Osteocyte (in vitro differentiated cells): Measurements from ENCODE around the gene TNFAIP8. TPM values are rescaled to one million over a fixed set of nuclear protein-coding genes. Genes with fewer than 3 reads are reported as not detected.
A peak's percentile ranks its signal among the peaks of the same experiment; 100 is the strongest.

Experiments used
- DNase-seq: peaks from one replicate; pipeline ENCODE4 v3.0.0; 2021; ENCODE audit warnings: mixed read lengths; ENCODE audit not compliant: unreplicated experiment; ENCODE audit errors: extremely low spot score
- H3K27ac Mint-ChIP-seq: one replicate; pipeline ENCODE4 v1.8.0; 2021; ENCODE audit warnings: mild to moderate bottlenecking, mixed read lengths; ENCODE audit not compliant: unreplicated experiment
- H3K27me3 Mint-ChIP-seq: one replicate; pipeline ENCODE4 v1.8.0; 2021; ENCODE audit warnings: mixed read lengths; ENCODE audit not compliant: unreplicated experiment
- H3K36me3 Mint-ChIP-seq: one replicate; pipeline ENCODE4 v1.8.0; 2021; ENCODE audit warnings: mixed read lengths; ENCODE audit not compliant: unreplicated experiment
- H3K4me1 Mint-ChIP-seq: one replicate; pipeline ENCODE4 v1.8.0; 2021; ENCODE audit warnings: mixed read lengths; ENCODE audit not compliant: unreplicated experiment
- H3K4me3 Mint-ChIP-seq: one replicate; pipeline ENCODE4 v1.8.0; 2021; ENCODE audit warnings: mild to moderate bottlenecking, moderate library complexity, mixed read lengths; ENCODE audit not compliant: unreplicated experiment
- H3K9me3 Mint-ChIP-seq: one replicate; pipeline ENCODE4 v1.8.0; 2021; ENCODE audit warnings: mixed read lengths; ENCODE audit not compliant: unreplicated experiment
- long read RNA-seq: library from polyadenylated mRNA; unstranded; transcript quantifications from one replicate; pipeline ENCODE4 v2.0.0, GENCODE V29; 2021
- total RNA-seq: library from RNA; stranded (reverse); gene quantifications from 2 replicates; pipeline ENCODE4 v1.2.1, GENCODE V29; 2021
- TF ChIP-seq, protein P1 (sequence below): fragments of 200-600 bp; sonication (generic); IDR thresholded peaks from 2 replicates; pipeline ENCODE4 v1.5.0; 2021; ENCODE audit warnings: antibody characterized with exemption, mild to moderate bottlenecking, moderate library complexity

Gene TNFAIP8
- total RNA-seq, result 13.3 and 14.0 TPM in 2 replicates
- long read RNA-seq, full-length matches to known transcripts, result 141 of 148 reads
- long read RNA-seq, partial matches to known transcripts, result 3 of 148 reads
- long read RNA-seq, other reads (novel, unspliced or antisense), result 4 of 148 reads

DNA sequence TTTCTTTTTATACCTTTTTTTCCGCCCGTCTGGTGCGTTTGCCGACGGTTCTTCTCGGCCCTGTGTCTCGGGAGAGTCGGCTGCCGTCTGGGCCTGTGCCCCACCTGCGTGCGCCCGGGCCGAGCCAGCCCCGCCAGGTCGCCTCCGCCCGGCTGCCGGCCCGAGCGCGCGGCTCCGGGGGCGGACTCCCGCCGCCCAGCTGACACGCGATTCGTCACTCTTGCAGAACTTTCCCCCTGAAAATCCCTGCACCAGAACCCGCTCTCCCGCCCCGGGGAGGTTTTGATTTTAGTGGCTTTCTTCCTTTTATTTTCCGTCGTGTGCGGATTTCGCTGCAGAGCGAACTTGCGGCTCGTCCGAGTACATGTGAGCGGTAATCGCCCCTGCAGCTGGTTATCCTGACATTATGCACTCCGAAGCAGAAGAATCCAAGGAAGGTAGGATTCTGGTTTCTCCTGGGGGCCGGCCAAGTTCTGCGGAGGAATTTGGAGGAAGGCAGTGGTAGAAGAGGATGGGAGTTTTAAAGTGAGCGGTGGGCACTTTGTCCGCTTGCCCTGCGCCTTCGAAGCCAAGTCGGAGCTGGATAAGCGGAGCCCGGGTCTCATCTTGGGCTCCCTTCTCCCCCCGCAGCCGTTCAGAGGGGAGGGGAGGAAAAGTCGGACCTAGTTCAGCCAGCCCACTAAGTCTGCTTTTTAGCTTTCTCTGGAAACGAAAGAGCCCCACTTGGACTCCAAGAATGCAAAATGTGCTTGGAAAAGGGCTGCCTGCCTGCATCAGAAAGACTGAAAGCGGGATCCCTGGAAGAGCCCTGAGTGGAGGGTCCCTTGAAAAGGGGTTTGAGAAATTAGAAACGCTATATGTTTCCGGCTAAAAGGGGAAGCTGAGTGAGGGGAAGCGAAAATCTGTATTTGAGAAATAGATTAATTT is at the start of gene TNFAIP8:
TSS of gene TNFAIP8 (plus strand) at position 335 of the 927 bp plus-strand sequence. CDS start at position 407, 72 bp downstream.
- TF ChIP-seq, protein P1, sequence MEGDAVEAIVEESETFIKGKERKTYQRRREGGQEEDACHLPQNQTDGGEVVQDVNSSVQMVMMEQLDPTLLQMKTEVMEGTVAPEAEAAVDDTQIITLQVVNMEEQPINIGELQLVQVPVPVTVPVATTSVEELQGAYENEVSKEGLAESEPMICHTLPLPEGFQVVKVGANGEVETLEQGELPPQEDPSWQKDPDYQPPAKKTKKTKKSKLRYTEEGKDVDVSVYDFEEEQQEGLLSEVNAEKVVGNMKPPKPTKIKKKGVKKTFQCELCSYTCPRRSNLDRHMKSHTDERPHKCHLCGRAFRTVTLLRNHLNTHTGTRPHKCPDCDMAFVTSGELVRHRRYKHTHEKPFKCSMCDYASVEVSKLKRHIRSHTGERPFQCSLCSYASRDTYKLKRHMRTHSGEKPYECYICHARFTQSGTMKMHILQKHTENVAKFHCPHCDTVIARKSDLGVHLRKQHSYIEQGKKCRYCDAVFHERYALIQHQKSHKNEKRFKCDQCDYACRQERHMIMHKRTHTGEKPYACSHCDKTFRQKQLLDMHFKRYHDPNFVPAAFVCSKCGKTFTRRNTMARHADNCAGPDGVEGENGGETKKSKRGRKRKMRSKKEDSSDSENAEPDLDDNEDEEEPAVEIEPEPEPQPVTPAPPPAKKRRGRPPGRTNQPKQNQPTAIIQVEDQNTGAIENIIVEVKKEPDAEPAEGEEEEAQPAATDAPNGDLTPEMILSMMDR, result no peak
- Mint-ChIP-seq H3K27ac (peak within 1 kb of the TSS; percentile 94), H3K9me3 (no peaks in the 10 kb centered on the region), H3K4me3 (peak within 1 kb of the TSS; percentile 99), H3K36me3 (no peaks in the 10 kb centered on the region), H3K4me1 (peaks cover 50% of the 10 kb centered on the region), H3K27me3 (no peaks in the 10 kb centered on the region)
- DNase-seq, result no peak

DNA sequence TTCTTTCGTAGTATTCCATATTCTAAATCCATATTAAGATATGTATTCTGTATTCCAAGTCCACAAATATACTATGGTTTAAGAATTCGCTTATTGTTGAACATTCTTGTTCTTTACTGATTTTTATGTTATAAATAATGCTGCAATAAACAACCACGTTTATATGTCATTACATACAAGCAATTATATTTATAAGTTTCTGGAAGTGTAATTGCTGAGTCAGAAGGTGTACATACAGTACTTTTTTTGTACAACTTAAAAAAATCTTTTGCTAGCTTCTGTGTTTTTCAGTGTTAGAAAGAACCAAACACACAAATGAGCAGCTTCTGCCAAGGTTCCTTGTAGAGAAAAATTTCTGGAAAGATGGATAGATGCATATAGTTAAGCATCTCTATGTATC is 48.6 kb upstream of the TNFAIP8 start:
- Mint-ChIP-seq H3K4me3 (no peak overlapping the region), H3K27me3 (no peaks in the 10 kb centered on the region), H3K36me3 (peaks cover 3% of the 10 kb centered on the region), H3K9me3 (no peaks in the 10 kb centered on the region), H3K4me1 (peaks cover 37% of the 10 kb centered on the region), H3K27ac (no peak overlapping the region)
- no peak for DNase-seq
- TF ChIP-seq, protein P1, result no peak

DNA sequence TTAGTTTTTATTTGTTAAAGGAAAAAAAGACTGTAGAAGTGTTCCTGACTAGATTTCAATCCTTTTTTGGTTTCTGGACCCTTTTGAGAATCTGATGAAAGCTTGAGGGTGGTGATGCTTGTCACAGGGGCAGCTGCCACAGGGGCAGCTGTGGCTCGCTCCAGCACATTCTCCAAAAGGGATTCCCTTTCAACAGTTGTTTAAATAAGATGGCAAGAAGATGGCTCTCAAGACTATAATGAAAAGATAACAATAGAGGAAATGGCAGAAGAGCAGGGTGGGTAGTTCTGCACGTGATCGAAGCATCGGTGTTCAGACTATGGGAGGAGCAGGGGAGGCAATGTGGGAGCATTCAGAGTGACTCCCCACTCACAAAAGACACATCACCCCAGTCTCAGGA is 46.5 kb upstream of the TNFAIP8 start:
- no peaks in the 10 kb centered on the region for H3K9me3 Mint-ChIP-seq
- peaks cover 16% of the 10 kb centered on the region for H3K4me1 Mint-ChIP-seq
- H3K27me3 Mint-ChIP-seq, result no peaks in the 10 kb centered on the region
- no peak overlapping the region for H3K4me3 Mint-ChIP-seq
- DNase-seq, result no peak
- H3K36me3 Mint-ChIP-seq, result peaks cover 3% of the 10 kb centered on the region
- TF ChIP-seq, protein P1, result no peak
- H3K27ac Mint-ChIP-seq, result no peak overlapping the region

DNA sequence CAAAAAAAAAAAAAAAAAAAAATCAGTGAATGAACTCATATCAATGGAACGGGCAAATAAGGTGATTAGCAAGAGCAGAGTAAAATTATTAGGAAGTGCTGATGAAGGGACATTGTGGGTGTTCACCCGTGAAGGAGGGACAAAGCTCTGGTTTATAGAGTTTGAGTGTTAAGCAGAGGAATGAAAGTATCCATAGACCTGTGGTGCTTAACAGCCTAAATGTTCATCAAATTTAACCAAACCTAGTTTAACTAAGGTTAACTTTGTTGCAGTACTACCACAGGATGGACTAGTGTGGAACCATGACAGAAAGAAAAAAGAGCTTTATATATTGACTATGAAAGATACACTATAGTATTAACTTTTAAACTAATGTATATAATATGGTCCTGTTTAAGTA is 44.1 kb upstream of the TNFAIP8 start:
- Mint-ChIP-seq H3K36me3 (peaks cover 3% of the 10 kb centered on the region), H3K4me1 (peaks cover 14% of the 10 kb centered on the region), H3K27me3 (no peaks in the 10 kb centered on the region), H3K4me3 (no peak overlapping the region), H3K27ac (no peak overlapping the region), H3K9me3 (no peaks in the 10 kb centered on the region)
- TF ChIP-seq, protein P1, result no peak
- DNase-seq, result no peak

DNA sequence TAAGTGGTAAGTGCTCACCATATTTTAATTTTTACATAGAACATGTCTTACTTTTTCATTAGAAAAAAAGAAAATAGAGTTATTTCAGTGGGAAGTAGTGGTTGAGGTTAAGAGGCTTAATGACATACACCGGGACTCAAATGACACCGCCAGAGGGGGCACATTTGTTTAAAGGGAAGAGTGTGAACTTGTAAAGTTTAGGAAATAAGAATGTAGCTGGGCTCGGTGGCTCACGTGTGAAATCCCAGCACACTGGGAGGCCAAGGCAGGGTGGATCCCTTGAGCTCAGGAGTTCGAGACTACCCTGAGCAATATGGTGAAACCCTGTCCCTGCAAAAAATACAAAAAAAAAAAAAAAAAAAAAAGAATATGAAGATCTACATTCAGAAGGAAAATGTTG is 43.4 kb upstream of the TNFAIP8 start:
- no peak for DNase-seq
- peaks cover 3% of the 10 kb centered on the region for H3K36me3 Mint-ChIP-seq
- H3K9me3 Mint-ChIP-seq, result no peaks in the 10 kb centered on the region
- H3K27ac Mint-ChIP-seq, result no peak overlapping the region
- TF ChIP-seq, protein P1, result no peak
- H3K4me3 Mint-ChIP-seq, result no peak overlapping the region
- H3K4me1 Mint-ChIP-seq, result peaks cover 14% of the 10 kb centered on the region
- no peaks in the 10 kb centered on the region for H3K27me3 Mint-ChIP-seq
